Measurements from ENCODE around the gene LIN37. TPM values are rescaled to one million over a fixed set of nuclear protein-coding genes. Genes with fewer than 3 reads are reported as not detected.
"Not testable (repeated sequence)": the region's sequence is repeated elsewhere in the genome, so short reads cannot be mapped to it uniquely, and the experiment has no call there.

The LIN37 gene
- total RNA-seq, 1 donor from 2014 or later, result 18.1 TPM

GRCh38 chr19:35772362-35772761, 24.0 kb downstream of the LIN37 start:
- not testable (repeated sequence) for DNase-seq (ENCODE audit: low read depth)

- no peak for DNase-seq (ENCODE audit: low read depth)
Observed at GRCh38 chr19:35773020-35773806, 24.8 kb downstream of the LIN37 start.

GRCh38 chr19:35774274-35775045, 26.1 kb downstream of the LIN37 start:
- DNase-seq (ENCODE audit: low read depth), result no peak

GRCh38 chr19:35775046-35775297, 26.6 kb downstream of the LIN37 start:
- no peak for DNase-seq (ENCODE audit: low read depth)

- DNase-seq (ENCODE audit: low read depth), result peak; percentile 99
Observed at GRCh38 chr19:35775298-35776101, 27.1 kb downstream of the LIN37 start, which contains the start of gene ARHGAP33. Gene ARHGAP33 (plus strand): TSS chr19:35775564. CDS start chr19:35775659, 95 bp downstream.

GRCh38 chr19:35776102-35776788, 27.9 kb downstream of the LIN37 start:
- DNase-seq (ENCODE audit: low read depth), result no peak

- DNase-seq (ENCODE audit: low read depth), result no peak
Observed at GRCh38 chr19:35777086-35777841, 28.9 kb downstream of the LIN37 start.

- no peak for DNase-seq (ENCODE audit: low read depth)
Observed at GRCh38 chr19:35777961-35778360, 29.6 kb downstream of the LIN37 start.

- no peak for DNase-seq (ENCODE audit: low read depth)
Observed at GRCh38 chr19:35779033-35779432, 30.7 kb downstream of the LIN37 start.

- no peak for DNase-seq (ENCODE audit: low read depth)
Observed at GRCh38 chr19:35780058-35780457, 31.7 kb downstream of the LIN37 start.

GRCh38 chr19:35780717-35781116, 32.3 kb downstream of the LIN37 start:
- DNase-seq (ENCODE audit: low read depth), result no peak

GRCh38 chr19:35781650-35782049, 33.3 kb downstream of the LIN37 start:
- DNase-seq (ENCODE audit: low read depth), result no peak

GRCh38 chr19:35782589-35782988, 34.2 kb downstream of the LIN37 start:
- no peak for DNase-seq (ENCODE audit: low read depth)

- no peak for DNase-seq (ENCODE audit: low read depth)
Observed at GRCh38 chr19:35783469-35784434, 35.4 kb downstream of the LIN37 start.

- DNase-seq (ENCODE audit: low read depth), result no peak
Observed at GRCh38 chr19:35784503-35785338, 36.3 kb downstream of the LIN37 start.

GRCh38 chr19:35785339-35785627, 36.9 kb downstream of the LIN37 start:
- DNase-seq (ENCODE audit: low read depth), result no peak

GRCh38 chr19:35786299-35787160, 38.2 kb downstream of the LIN37 start:
- DNase-seq (ENCODE audit: low read depth), result no peak
